ENCODE data around the gene ANKS1B.

ANKS1B gene

GRCh38 chr12:99282086-99282485 lies 702.6 kb downstream of the ANKS1B start:
- Histone ChIP-seq H3K4me3 (no peak overlapping the region), H3K9me3 (no peaks in the 10 kb centered on the region), H3K27me3 (no peaks in the 10 kb centered on the region), H3K4me1 (no peaks in the 10 kb centered on the region), H3K27ac (no peak overlapping the region), H3K36me3 (no peaks in the 10 kb centered on the region)
- intact Hi-C loops (cut with DNase I; ENCODE audit: low total_unique reads) = no loop called here
- DNase-seq = no peak
- TF ChIP-seq CTCF (IDR thresholded peaks at IDR 0.05) = no peak

DNA sequence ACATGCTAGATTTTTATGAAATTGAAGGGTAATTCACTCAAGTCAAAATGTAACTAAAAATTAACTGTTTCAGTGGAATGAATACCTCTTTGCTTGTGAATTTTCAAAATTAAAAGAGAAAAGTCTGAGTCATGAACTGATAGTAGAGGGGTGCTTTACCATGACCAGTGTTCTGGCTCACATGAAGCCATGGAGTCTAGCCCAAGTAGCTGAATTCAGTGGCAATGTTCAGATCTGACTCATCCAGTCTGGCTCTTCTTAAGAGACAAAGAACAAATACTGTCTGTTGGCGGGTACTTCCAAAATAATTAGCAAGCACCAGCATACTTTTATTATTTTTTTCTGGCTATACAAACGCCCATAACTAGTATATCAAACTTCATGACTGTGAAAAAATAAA lies 703.5 kb downstream of the ANKS1B start:
- H3K27me3 ChIP-seq = no peaks in the 10 kb centered on the region
- DNase-seq = no peak
- no peak for TF ChIP-seq CTCF (IDR thresholded peaks at IDR 0.05)

DNA sequence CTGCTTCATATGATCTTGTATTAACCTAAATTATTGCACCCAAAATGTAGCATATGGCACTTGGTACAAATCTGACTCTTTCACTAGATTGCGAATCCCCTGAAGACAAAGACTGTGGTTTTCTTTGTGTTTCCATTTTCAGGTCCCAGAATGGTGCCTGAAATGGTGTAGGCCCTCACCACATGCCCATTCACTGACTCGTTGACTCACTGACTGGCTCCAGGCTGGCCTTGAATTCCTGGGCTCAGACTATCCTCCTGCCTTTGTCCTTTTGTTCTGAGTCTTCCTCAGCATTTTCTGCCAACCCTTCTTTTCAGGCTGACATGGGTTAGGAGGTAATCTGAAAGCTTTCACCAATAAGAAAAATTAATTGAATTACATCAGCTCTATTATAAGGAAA lies 705.8 kb downstream of the ANKS1B start:
- H3K9me3 ChIP-seq = peaks cover 0 to 4% (median 1%) of the 10 kb centered on the region in 3 donors
- no peaks in the 10 kb centered on the region for H3K27me3 ChIP-seq
- H3K27ac ChIP-seq = no peak overlapping the region
- intact Hi-C loops (cut with DNase I; ENCODE audit: low total_unique reads) = no loop called here
- no peak overlapping the region for H3K4me3 ChIP-seq
- DNase-seq = no peak
- no peaks in the 10 kb centered on the region for H3K4me1 ChIP-seq
- no peak for TF ChIP-seq CTCF (IDR thresholded peaks at IDR 0.05)
- H3K36me3 ChIP-seq = no peaks in the 10 kb centered on the region

More for the DNA sequence above, 703.5 kb downstream of the ANKS1B start:
- Histone ChIP-seq H3K27ac (no peak overlapping the region), H3K4me1 (no peaks in the 10 kb centered on the region), H3K36me3 (no peaks in the 10 kb centered on the region), H3K4me3 (no peak overlapping the region), H3K9me3 (peaks cover 0 to 2% (median 0%) of the 10 kb centered on the region in 3 donors)
- intact Hi-C loops (cut with DNase I; ENCODE audit: low total_unique reads) = no loop called here

DNA sequence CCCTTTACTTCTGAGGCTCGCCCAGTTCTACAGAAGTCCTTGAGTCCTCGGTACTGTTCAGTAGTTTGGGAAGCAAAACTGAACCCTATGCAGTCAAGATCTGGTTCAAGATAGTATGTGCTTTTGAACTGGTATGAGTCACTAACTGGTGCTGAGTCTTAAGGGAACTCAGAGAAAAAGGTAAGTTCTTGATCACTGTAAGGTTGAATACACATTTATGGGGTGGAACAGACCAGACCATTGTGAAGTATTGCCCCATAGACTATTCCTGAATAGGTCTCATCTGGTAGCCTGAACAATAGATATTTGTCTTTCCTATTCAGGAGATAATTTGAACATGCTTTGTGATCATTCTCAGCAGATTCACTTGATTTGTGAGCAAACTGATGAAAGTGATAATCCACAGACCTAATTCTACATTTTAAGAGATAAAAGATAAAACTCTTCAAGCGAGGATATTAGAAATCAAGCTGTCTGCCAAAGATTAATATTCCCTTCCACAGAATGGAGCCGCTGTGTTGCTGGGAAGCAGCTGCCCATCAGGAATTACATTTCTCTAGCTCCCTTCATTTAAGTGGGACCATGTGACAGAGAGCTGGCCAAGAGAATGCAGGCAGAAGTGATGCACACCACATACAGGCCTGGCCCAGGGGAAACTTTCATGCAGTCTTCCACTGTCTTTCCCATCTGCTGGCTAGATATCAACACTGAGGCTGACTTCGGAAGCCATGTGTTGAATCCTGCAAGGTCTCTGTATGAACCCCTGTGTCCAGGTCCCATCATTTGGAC lies 707.0 kb downstream of the ANKS1B start:
- H3K36me3 ChIP-seq = no peaks in the 10 kb centered on the region
- intact Hi-C loops (cut with DNase I; ENCODE audit: low total_unique reads) = no loop called here
- no peak for TF ChIP-seq CTCF (IDR thresholded peaks at IDR 0.05)

DNA sequence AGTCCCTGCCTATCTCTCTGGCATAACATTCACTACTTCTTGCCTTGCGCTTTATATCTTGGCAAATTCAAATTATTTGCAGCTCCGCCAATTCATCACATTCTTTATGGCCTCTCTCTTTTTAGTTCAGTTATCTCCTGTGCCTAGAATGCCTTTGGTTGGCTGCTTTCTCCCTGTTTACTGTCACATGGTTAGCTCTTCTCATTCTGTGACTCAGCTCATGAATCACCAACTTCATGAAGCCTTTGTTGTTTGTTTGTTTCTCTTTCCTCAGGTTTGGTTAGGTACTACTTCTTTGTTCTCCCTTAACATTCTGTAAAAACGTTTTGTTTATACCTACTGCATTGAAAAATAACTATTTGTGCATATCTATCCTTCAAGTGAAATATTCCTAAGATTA lies 713.7 kb downstream of the ANKS1B start:
- H3K36me3 ChIP-seq = no peaks in the 10 kb centered on the region
- H3K4me1 ChIP-seq = no peaks in the 10 kb centered on the region
- H3K27ac ChIP-seq = no peak overlapping the region
- H3K27me3 ChIP-seq = no peaks in the 10 kb centered on the region
- intact Hi-C loops (cut with DNase I; ENCODE audit: low total_unique reads) = no loop called here
- H3K4me3 ChIP-seq = no peak overlapping the region
- TF ChIP-seq CTCF (IDR thresholded peaks at IDR 0.05) = no peak
- peaks cover 0 to 4% (median 0%) of the 10 kb centered on the region in 3 donors for H3K9me3 ChIP-seq
- DNase-seq = no peak

More for the DNA sequence above, 707.0 kb downstream of the ANKS1B start:
- H3K4me1 ChIP-seq = no peaks in the 10 kb centered on the region
- H3K27me3 ChIP-seq = no peaks in the 10 kb centered on the region
- no peak for DNase-seq
- H3K27ac ChIP-seq = no peak overlapping the region
- peaks cover 0 to 4% (median 4%) of the 10 kb centered on the region in 3 donors for H3K9me3 ChIP-seq
- H3K4me3 ChIP-seq = no peak overlapping the region
